ENCODE data around the gene HIPK4. TPM values are rescaled to one million over a fixed set of nuclear protein-coding genes. Genes with fewer than 3 reads are reported as not detected.

HIPK4 gene
- total RNA-seq, 1 donor from 2014 or later = not detected

DNA sequence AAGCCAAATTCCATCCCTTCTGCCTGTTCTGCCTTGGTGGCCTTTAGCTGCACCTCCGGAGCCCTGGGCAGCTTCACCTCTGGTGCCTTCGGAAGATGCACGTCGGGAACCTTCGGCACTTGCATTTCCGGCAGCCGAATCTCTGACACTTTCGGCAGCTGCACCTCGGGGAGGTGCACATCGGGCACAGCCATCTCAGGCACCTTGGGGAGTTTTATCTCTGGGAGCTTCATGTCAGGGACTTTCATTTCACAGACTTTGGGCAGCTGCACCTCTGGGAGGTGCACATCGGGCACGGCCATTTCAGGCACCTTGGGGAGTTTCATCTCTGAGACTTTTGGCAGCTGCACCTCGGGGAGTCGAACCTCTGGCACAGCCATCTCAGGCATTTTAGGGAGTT is 6.0 kb upstream of the HIPK4 start:
- no peak for DNase-seq (ENCODE audit: low read depth)
- TF ChIP-seq, protein P1, sequence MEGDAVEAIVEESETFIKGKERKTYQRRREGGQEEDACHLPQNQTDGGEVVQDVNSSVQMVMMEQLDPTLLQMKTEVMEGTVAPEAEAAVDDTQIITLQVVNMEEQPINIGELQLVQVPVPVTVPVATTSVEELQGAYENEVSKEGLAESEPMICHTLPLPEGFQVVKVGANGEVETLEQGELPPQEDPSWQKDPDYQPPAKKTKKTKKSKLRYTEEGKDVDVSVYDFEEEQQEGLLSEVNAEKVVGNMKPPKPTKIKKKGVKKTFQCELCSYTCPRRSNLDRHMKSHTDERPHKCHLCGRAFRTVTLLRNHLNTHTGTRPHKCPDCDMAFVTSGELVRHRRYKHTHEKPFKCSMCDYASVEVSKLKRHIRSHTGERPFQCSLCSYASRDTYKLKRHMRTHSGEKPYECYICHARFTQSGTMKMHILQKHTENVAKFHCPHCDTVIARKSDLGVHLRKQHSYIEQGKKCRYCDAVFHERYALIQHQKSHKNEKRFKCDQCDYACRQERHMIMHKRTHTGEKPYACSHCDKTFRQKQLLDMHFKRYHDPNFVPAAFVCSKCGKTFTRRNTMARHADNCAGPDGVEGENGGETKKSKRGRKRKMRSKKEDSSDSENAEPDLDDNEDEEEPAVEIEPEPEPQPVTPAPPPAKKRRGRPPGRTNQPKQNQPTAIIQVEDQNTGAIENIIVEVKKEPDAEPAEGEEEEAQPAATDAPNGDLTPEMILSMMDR (conservative IDR thresholded peaks at IDR 0.05; ENCODE audit: low read depth, low read length) = no peak
- H3K4me3 ChIP-seq (ENCODE audit: low read depth, low read length) = no peak overlapping the region

DNA sequence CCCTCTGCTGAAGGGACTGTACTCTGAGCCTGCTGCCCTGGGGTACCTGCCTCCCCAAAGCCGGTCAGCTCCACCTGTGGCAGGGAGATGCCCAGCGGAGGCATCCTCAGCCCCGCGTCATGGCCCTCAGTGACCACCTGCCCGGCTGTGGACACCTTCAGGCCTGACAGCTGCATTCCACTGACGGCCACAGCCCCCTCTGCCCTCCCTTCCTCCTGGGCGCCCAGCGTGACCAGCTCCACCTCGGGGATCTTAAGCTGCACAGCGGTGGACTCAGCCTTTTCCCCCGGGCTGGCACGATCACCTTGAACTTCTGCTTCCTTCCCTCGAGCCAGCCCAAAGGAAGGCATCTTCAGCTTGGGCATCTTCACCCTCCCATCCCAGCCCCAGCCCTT is 4.8 kb upstream of the HIPK4 start:
- TF ChIP-seq, protein P1 (conservative IDR thresholded peaks at IDR 0.05; ENCODE audit: low read depth, low read length) = no peak
- no peak overlapping the region for H3K4me3 ChIP-seq (ENCODE audit: low read depth, low read length)
- DNase-seq (ENCODE audit: low read depth) = no peak

DNA sequence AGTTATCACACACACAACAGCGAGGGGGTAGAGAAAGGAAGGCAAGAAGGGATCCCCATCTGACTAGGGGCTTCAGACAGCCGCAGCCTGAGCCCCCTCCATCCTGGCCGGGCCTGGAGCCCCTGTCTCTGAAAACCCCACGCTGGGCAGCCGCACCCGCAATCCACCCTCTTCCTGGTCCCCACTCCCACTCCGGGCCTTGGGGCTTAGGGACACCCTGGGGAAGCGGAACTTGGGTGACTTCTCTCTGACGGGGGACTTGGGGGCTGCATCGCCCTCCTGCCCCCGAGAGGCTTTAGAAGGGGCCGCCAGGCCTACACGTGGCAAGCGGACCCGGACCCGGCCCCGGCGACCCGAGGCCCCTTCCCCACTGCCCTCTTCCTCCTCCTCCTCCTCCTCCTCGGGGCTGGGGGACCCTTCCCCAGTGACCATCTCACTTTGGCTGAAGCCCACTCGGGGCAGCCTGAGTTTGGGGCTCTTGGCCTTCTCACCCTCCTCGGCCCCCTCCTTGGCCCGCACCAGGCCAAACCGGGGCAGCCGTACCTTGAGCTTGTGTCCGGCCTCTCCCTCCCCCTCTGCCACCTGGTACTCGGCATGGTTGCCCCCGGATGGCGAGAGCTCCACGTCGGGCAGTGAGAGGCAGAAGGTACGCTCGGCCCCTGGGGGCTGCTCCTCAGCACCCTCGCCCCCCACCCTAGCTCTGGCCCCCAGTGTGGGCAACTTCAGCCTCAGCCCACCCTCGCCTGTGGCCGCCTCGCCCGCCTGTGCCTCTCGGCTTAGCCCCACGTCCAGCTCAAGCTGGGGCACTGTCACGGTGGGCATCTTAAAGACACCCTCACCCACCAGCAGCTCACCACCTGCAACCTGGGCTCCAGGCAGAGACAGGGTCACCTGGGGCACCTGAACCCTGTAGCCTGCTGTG is 4.2 kb upstream of the HIPK4 start:
- H3K4me3 ChIP-seq (ENCODE audit: low read depth, low read length) = no peak overlapping the region
- TF ChIP-seq, protein P1 (conservative IDR thresholded peaks at IDR 0.05; ENCODE audit: low read depth, low read length) = no peak
- no peak for DNase-seq (ENCODE audit: low read depth)

DNA sequence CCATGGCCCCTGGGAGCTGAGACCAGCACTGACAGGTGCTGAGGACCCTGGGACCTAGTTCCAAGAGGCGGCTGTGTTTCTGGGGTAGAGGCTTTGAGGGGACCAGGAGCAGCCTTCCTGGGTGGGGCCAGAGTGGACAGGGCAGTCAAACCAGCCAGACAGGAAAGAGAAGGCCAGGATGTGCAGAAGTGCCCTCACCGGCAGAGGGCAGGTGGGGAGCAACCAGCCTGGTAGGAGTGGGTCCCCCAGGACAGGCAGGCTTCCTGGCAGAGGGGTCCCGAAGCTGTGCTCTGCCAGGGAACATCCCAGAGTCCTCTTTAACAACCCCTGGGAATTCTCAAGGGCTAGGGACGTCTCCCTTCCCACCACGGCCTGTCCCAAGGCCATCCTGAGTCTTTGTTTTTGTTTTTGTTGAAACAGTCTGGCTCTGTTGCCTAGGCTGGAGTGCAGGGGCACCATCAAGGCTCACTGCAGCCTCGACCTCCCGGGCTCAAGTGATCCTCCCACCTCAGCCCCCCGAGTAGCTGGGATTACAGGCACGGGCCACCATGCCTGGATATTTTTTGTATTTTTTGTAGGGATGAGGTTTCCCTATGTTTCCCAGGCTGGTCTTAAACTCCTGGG is 3.0 kb upstream of the HIPK4 start:
- TF ChIP-seq, protein P1 (conservative IDR thresholded peaks at IDR 0.05; ENCODE audit: low read depth, low read length) = peak; percentile 34
- no peak for DNase-seq (ENCODE audit: low read depth)
- H3K4me3 ChIP-seq (ENCODE audit: low read depth, low read length) = no peak overlapping the region

GRCh38 chr19:40392123-40392522 is 2.1 kb upstream of the HIPK4 start:
- no peak for DNase-seq (ENCODE audit: low read depth)
- TF ChIP-seq, protein P1 (conservative IDR thresholded peaks at IDR 0.05; ENCODE audit: low read depth, low read length) = no peak
- no peak overlapping the region for H3K4me3 ChIP-seq (ENCODE audit: low read depth, low read length)

DNA sequence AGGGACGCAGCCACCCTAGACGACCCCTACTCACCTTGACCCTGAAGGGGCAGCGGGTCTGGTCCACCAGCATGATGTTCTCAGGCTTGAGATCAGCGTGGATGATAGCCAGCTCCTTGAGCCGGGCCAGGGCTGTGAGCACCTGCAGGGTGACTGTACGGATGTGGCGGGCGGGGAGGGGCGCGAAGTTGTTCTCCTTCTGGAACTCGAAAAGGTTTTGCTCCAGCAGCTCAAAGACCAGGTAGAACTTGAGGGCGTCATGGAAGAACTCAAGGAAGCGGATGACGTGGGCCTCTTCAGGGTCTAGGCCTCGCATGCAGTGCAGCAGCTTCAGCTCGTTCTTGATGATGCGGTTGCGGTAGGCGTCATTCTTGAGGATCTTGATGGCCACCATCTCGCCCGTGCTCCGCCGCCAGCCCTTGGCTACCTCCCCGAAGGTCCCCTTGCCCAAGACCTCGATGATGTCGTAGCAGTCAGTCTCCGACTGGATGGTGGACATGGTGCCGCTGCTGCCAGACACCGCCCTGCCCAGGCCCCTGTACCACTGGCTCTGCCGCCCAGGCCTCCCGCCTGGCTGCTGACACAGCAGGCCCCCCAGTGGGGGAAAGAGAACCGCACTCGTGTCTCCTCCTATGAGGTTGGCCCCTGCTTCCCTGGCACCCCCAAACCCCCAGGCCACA is 437 bp downstream of the HIPK4 start:
- DNase-seq (ENCODE audit: low read depth) = no peak
- no peak overlapping the region for H3K4me3 ChIP-seq (ENCODE audit: low read depth, low read length)
- TF ChIP-seq, protein P1 (conservative IDR thresholded peaks at IDR 0.05; ENCODE audit: low read depth, low read length) = no peak

Measured in epithelial cell of proximal tubule (primary cell).